DND-41 (cell line): ENCODE data around the gene SAFB2.

ENCODE experiments used
- ATAC-seq: fragments of 200-7000 bp; cut with Tn5 transposase; 3 replicates; pipeline ENCODE4 v1.9.1; 2021; ENCODE audit warnings: low read depth; ENCODE audit not compliant: insufficient read depth
- DNase-seq: peaks from one replicate; pipeline ENCODE4 v3.0.0-alpha.2; 2020
- H2AFZ ChIP-seq: 2 replicates; pipeline ENCODE4 v1.6.0; 2012; ENCODE audit warnings: low read depth, low read length
- H3K27ac ChIP-seq: 2 replicates; pipeline ENCODE4 v1.5.1; 2012; ENCODE audit warnings: low read length, inconsistent platforms
- H3K27me3 ChIP-seq: fragments of 200-600 bp; sonication (generic); 2 replicates; pipeline ENCODE4 v1.6.0; 2012; ENCODE audit warnings: low read length, mild to moderate bottlenecking, inconsistent platforms; ENCODE audit not compliant: insufficient read depth, poor library complexity
- H3K36me3 ChIP-seq: 2 replicates; pipeline ENCODE4 v1.5.1; 2012; ENCODE audit warnings: low read length, inconsistent platforms; ENCODE audit not compliant: insufficient read depth
- H3K4me1 ChIP-seq: 2 replicates; pipeline ENCODE4 v1.5.1; 2012; ENCODE audit warnings: mild to moderate bottlenecking, low read length; ENCODE audit not compliant: insufficient read depth
- H3K4me2 ChIP-seq: 2 replicates; pipeline ENCODE4 v1.6.0; 2012; ENCODE audit warnings: mild to moderate bottlenecking, moderate library complexity, low read length, inconsistent platforms; ENCODE audit not compliant: insufficient read depth
- H3K4me3 ChIP-seq, 2 experiments: fragments of 200-600 bp in 1 of 2; shearing (Covaris generic) in 1 of 2; 2 replicates each; pipeline ENCODE4 v1.5.1; 2012 to 2016; ENCODE audit warnings: inconsistent platforms in 2 of 2, low read length in 2 of 2, mild to moderate bottlenecking in 2 of 2, low read depth in 1 of 2, moderate library complexity in 1 of 2
- H3K79me2 ChIP-seq: 2 replicates; pipeline ENCODE4 v1.6.0; 2012; ENCODE audit warnings: low read length, inconsistent platforms; ENCODE audit not compliant: insufficient read depth
- H3K9ac ChIP-seq: 2 replicates; pipeline ENCODE4 v1.6.0; 2012; ENCODE audit warnings: low read depth, mild to moderate bottlenecking, inconsistent platforms, low read length, moderate library complexity
- H3K9me3 ChIP-seq: 2 replicates; pipeline ENCODE4 v1.5.1; 2012; ENCODE audit warnings: low read length, moderate library complexity, mild to moderate bottlenecking, inconsistent platforms; ENCODE audit not compliant: insufficient read depth, severe bottlenecking
- H4K20me1 ChIP-seq: 2 replicates; pipeline ENCODE4 v1.6.0; 2012; ENCODE audit warnings: low read length; ENCODE audit not compliant: insufficient read depth
- CTCF ChIP-seq: IDR thresholded peaks from 2 replicates; pipeline ENCODE4 v1.5.1; 2012; ENCODE audit warnings: borderline replicate concordance, low read length, moderate library complexity, mild to moderate bottlenecking; ENCODE audit not compliant: poor library complexity, severe bottlenecking; ENCODE audit errors: extremely low read depth
- EZH2 ChIP-seq: IDR thresholded peaks from 3 replicates; pipeline ENCODE4 v1.6.1; 2012; ENCODE audit warnings: borderline replicate concordance, low read depth, mild to moderate bottlenecking, moderate library complexity, low read length, inconsistent platforms; ENCODE audit not compliant: severe bottlenecking

SAFB2 gene

GRCh38 chr19:5554828-5555227 lies 67.7 kb downstream of the SAFB2 start:
- Histone ChIP-seq H2AFZ (no peak overlapping the region), H3K79me2 (no peaks in the 10 kb centered on the region), H3K27ac (no peak overlapping the region), H3K4me3 (no peak overlapping the region), H3K9ac (no peak overlapping the region), H3K4me1 (no peaks in the 10 kb centered on the region), H3K27me3 (no peaks in the 10 kb centered on the region), H3K36me3 (no peaks in the 10 kb centered on the region), H4K20me1 (no peaks in the 10 kb centered on the region), H3K4me2 (no peak overlapping the region), H3K9me3 (no peaks in the 10 kb centered on the region)
- no peak for ATAC-seq
- TF ChIP-seq EZH2 (no peak), CTCF (no peak)
- DNase-seq: no peak

- no peaks in the 10 kb centered on the region for H3K79me2 ChIP-seq
- no peaks in the 10 kb centered on the region for H4K20me1 ChIP-seq
- no peak overlapping the region for H3K4me3 ChIP-seq
- H3K4me2 ChIP-seq: no peak overlapping the region
- H3K4me1 ChIP-seq: no peaks in the 10 kb centered on the region
- no peaks in the 10 kb centered on the region for H3K9me3 ChIP-seq
- no peak for ATAC-seq
- no peaks in the 10 kb centered on the region for H3K36me3 ChIP-seq
- H3K9ac ChIP-seq: no peak overlapping the region
- no peak overlapping the region for H3K27ac ChIP-seq
- no peak for TF ChIP-seq EZH2
- TF ChIP-seq CTCF: no peak
- no peak overlapping the region for H2AFZ ChIP-seq
- no peaks in the 10 kb centered on the region for H3K27me3 ChIP-seq
- no peak for DNase-seq
Observed at GRCh38 chr19:5553892-5554291, 68.7 kb downstream of the SAFB2 start.

GRCh38 chr19:5547881-5548280 lies 74.7 kb downstream of the SAFB2 start:
- Histone ChIP-seq H3K27ac (no peak overlapping the region), H3K4me3 (no peak overlapping the region), H3K4me1 (no peaks in the 10 kb centered on the region), H3K27me3 (no peaks in the 10 kb centered on the region), H3K9ac (no peak overlapping the region), H3K4me2 (no peak overlapping the region; the same call in 1 of the 2 replicates), H2AFZ (no peak overlapping the region), H3K36me3 (no peaks in the 10 kb centered on the region), H4K20me1 (no peaks in the 10 kb centered on the region), H3K79me2 (no peaks in the 10 kb centered on the region), H3K9me3 (no peaks in the 10 kb centered on the region)
- DNase-seq: peak; percentile 46
- peak; percentile 58; the same call in 2 of the 3 replicates for ATAC-seq
- TF ChIP-seq CTCF: peak; percentile 72
- no peak for TF ChIP-seq EZH2

- Histone ChIP-seq H3K4me2 (no peak overlapping the region), H3K27ac (no peak overlapping the region), H3K9ac (no peak overlapping the region), H3K9me3 (no peaks in the 10 kb centered on the region), H3K4me3 (no peak overlapping the region), H2AFZ (no peak overlapping the region), H3K4me1 (no peaks in the 10 kb centered on the region), H3K36me3 (no peaks in the 10 kb centered on the region), H3K79me2 (no peaks in the 10 kb centered on the region), H4K20me1 (no peaks in the 10 kb centered on the region), H3K27me3 (no peaks in the 10 kb centered on the region)
- no peak for TF ChIP-seq CTCF
- no peak for TF ChIP-seq EZH2
- ATAC-seq: no peak
- DNase-seq: no peak
Observed at GRCh38 chr19:5545984-5546383, 76.6 kb downstream of the SAFB2 start.
